HFF-Myc (cell line): ENCODE measurements around the gene PRKAG2.
"Not testable (repeated sequence)": the region's sequence is repeated elsewhere in the genome, so short reads cannot be mapped to it uniquely, and the experiment has no call there.

Experiments
- DNase-seq: peaks from one replicate; pipeline ENCODE4 v3.0.0-alpha.2; 2011; ENCODE audit warnings: low read depth; ENCODE audit errors: extremely low read depth
- H3K4me3 ChIP-seq: replicated peaks from 2 replicates; pipeline ENCODE4 v1.5.1; 2011; ENCODE audit warnings: low read depth, mild to moderate bottlenecking, control low read depth, low read length
- CTCF ChIP-seq: IDR thresholded peaks from 2 replicates; pipeline ENCODE4 v1.5.1; 2012; ENCODE audit warnings: mild to moderate bottlenecking, low read depth, low read length, control low read depth; ENCODE audit errors: missing control alignments

Gene PRKAG2

GRCh38 chr7:151520419-151521261, 356.3 kb downstream of the PRKAG2 start:
- no peak for DNase-seq
- no peak for TF ChIP-seq CTCF
- peak overlapping the region; percentile 40 for H3K4me3 ChIP-seq

- no peak for TF ChIP-seq CTCF
- peak within 1 kb of the TSS; percentile 95 for H3K4me3 ChIP-seq
- DNase-seq, result peak; percentile 98
Measured at GRCh38 chr7:151519765-151520418, 357.0 kb downstream of the PRKAG2 start, which contains the start of gene RHEB. Gene RHEB, minus strand, starts transcription at chr7:151519895. Its CDS starts 384 bp downstream, at chr7:151519511.

- peak overlapping the region; percentile 95 for H3K4me3 ChIP-seq
- DNase-seq, result not testable (repeated sequence)
Measured at GRCh38 chr7:151518947-151519764, 357.8 kb downstream of the PRKAG2 start.

- H3K4me3 ChIP-seq, result peak overlapping the region; percentile 95
- no peak for DNase-seq
- TF ChIP-seq CTCF, result no peak
Measured at GRCh38 chr7:151518105-151518946, 358.6 kb downstream of the PRKAG2 start.

- DNase-seq, result no peak
- no peak for TF ChIP-seq CTCF
- H3K4me3 ChIP-seq, result peak overlapping the region; percentile 95
Measured at GRCh38 chr7:151517601-151518104, 359.3 kb downstream of the PRKAG2 start.

GRCh38 chr7:151515276-151515565, 361.7 kb downstream of the PRKAG2 start:
- H3K4me3 ChIP-seq, result no peak overlapping the region
- DNase-seq, result no peak
- TF ChIP-seq CTCF, result no peak
